ENCODE data around the gene TBX6. TPM values are rescaled to one million over a fixed set of nuclear protein-coding genes. Genes with fewer than 3 reads are reported as not detected.

The TBX6 gene
- total RNA-seq, 1 experiment from 2014 or later, result 5.1 TPM

- no peak for TF ChIP-seq ARID4B (CRISPR knock-in tag; IDR thresholded peaks at IDR 0.05; ENCODE audit: borderline replicate concordance)
- TF ChIP-seq, protein P1, sequence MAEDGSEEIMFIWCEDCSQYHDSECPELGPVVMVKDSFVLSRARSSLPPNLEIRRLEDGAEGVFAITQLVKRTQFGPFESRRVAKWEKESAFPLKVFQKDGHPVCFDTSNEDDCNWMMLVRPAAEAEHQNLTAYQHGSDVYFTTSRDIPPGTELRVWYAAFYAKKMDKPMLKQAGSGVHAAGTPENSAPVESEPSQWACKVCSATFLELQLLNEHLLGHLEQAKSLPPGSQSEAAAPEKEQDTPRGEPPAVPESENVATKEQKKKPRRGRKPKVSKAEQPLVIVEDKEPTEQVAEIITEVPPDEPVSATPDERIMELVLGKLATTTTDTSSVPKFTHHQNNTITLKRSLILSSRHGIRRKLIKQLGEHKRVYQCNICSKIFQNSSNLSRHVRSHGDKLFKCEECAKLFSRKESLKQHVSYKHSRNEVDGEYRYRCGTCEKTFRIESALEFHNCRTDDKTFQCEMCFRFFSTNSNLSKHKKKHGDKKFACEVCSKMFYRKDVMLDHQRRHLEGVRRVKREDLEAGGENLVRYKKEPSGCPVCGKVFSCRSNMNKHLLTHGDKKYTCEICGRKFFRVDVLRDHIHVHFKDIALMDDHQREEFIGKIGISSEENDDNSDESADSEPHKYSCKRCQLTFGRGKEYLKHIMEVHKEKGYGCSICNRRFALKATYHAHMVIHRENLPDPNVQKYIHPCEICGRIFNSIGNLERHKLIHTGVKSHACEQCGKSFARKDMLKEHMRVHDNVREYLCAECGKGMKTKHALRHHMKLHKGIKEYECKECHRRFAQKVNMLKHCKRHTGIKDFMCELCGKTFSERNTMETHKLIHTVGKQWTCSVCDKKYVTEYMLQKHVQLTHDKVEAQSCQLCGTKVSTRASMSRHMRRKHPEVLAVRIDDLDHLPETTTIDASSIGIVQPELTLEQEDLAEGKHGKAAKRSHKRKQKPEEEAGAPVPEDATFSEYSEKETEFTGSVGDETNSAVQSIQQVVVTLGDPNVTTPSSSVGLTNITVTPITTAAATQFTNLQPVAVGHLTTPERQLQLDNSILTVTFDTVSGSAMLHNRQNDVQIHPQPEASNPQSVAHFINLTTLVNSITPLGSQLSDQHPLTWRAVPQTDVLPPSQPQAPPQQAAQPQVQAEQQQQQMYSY (CRISPR knock-in tag; IDR thresholded peaks at IDR 0.05), result no peak
- TF ChIP-seq, protein P2, sequence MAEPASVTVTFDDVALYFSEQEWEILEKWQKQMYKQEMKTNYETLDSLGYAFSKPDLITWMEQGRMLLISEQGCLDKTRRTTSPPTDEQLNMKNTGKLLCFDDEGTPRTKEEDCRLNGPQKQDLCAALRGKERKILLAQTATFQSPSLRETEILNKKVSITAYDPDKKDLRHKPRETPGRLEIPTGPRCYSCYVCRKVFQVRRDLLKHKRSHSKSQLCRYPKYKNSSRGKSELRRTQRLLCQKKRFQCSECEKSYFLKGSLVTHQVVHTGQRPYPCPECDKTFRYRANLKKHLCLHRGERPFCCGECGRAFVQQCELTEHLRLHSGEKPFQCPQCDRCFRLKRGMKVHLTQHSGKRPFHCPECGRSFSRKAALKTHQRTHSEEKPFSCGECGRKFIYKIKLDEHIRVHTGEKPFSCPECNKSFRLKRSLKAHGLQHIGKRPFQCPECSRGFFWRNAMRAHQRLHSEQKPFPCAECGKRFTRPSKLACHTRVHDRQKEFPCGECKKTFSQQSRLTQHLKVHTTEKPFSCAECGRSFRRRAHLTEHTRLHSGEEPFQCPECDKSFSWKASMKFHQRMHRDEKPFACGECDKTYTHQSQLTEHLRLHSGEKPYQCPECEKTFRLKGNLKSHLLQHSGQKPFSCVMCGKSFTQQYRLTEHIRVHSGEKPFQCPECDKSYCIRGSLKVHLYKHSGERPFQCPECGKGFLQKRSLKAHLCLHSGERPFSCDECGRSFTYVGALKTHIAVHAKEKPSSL (CRISPR knock-in tag; conservative IDR thresholded peaks at IDR 0.05), result no peak
- no peak for TF ChIP-seq IRF1 (CRISPR knock-in tag; IDR thresholded peaks at IDR 0.05)
- no peak for TF ChIP-seq ZNF219 (CRISPR knock-in tag; IDR thresholded peaks at IDR 0.05; ENCODE audit: borderline replicate concordance)
- no peak for TF ChIP-seq SMAD3 (CRISPR knock-in tag; IDR thresholded peaks at IDR 0.05; ENCODE audit: borderline replicate concordance)
- TF ChIP-seq CBFB (CRISPR knock-in tag; IDR thresholded peaks at IDR 0.05; ENCODE audit: low read depth), result no peak
- TF ChIP-seq STAT6 (CRISPR knock-in tag; conservative IDR thresholded peaks at IDR 0.05; ENCODE audit: low read depth), result no peak
- TF ChIP-seq JAZF1 (CRISPR knock-in tag; IDR thresholded peaks at IDR 0.05), result no peak
Observed at GRCh38 chr16:30113711-30114333, 22.1 kb upstream of the TBX6 start (continued).

DNA sequence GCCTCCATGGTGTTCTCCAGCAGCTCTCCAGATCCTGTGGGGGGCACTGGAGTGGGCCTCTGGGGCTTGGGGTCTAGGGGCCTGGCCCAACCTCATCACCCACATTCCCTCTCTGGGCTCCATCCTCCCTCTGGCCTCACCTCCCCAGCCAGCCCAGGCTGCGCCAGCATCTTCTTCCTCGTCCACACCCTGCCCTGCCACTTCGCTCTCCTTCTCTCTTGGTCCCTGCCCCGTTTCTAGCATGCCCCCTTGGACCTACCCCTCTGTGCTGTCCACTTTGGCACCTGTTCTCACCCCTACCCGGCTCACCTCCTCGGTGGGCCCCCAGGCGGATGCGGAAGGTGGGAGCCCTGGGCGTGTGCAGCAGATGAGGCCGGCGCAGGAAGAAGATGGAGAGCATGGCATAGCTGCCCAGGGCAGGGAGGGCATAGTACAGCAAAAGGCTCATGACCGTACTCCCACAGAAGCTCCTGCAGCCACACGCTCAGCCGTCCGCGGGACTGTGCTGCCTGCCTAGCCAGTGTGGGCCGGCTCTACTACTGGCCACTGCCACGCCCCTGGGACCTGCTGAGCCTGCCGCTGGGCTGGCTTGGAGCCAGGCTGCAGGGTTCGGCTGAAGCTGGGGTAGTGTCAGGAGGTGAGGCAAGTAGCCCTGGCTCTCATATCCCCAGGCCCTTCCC is 21.4 kb upstream of the TBX6 start, which contains the start of gene GDPD3:
TSS of gene GDPD3 (minus strand) at position 507 of the 680 bp plus-strand sequence. CDS start at position 448, 59 bp downstream.
- H3K36me3 Mint-ChIP-seq, result no peaks in the 10 kb centered on the region; the same call in 1 of the 2 replicates
- H3K27me3 Mint-ChIP-seq (ENCODE audit: low read depth), result no peaks in the 10 kb centered on the region
- ATAC-seq, result no peak; the same call in 1 of the 2 replicates
- POLR2A ChIA-PET, result interaction anchor here (0.9 kb wide), 1 partner anchor 21 kb away, joined by 3 read pairs; the partner anchor contains the start of gene TBX6
- no peaks in the 10 kb centered on the region for H3K9me3 Mint-ChIP-seq
- peaks cover 3% of the 10 kb centered on the region for H3K4me1 Mint-ChIP-seq
- CTCF ChIA-PET, result interaction anchor here (0.6 to 6.9 kb wide), 31 partner anchors 8 to 545 kb away, joined by 3 to 129 read pairs (median 10); partner anchors contain the start of genes ALDOA, CD2BP2, CORO1A and DCTPP1
- H3K27ac Mint-ChIP-seq, result no peak within 1 kb of the TSS
- no peak within 1 kb of the TSS for H3K4me3 Mint-ChIP-seq
- DNase-seq (ENCODE audit: low spot score), result no peak
- TF ChIP-seq CTCF (IDR thresholded peaks at IDR 0.05) (no peak), NFE2L1 (CRISPR knock-in tag; IDR thresholded peaks at IDR 0.05) (0 out of 2 replicates have a peak, but pooled peaks have one; percentile 39), NR2C2 (CRISPR knock-in tag; IDR thresholded peaks at IDR 0.05) (no peak), SP1 (CRISPR knock-in tag; conservative IDR thresholded peaks at IDR 0.05) (peak; percentile 42), ATF1 (CRISPR knock-in tag; IDR thresholded peaks at IDR 0.05) (no peak), CREB1 (CRISPR knock-in tag; IDR thresholded peaks at IDR 0.05) (no peak), ZNF232 (CRISPR knock-in tag; IDR thresholded peaks at IDR 0.05) (no peak)
- TF ChIP-seq, protein P3, sequence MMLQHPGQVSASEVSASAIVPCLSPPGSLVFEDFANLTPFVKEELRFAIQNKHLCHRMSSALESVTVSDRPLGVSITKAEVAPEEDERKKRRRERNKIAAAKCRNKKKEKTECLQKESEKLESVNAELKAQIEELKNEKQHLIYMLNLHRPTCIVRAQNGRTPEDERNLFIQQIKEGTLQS (CRISPR knock-in tag; conservative IDR thresholded peaks at IDR 0.05), result 0 out of 2 replicates have a peak, but pooled peaks have one; percentile 20

All from WTC11 (cell line).